ENCODE measurements around the gene LRCH2. TPM values are rescaled to one million over a fixed set of nuclear protein-coding genes. Genes with fewer than 3 reads are reported as not detected.

Gene LRCH2
- total RNA-seq, 1 donor from 2014 or later = not detected

DNA sequence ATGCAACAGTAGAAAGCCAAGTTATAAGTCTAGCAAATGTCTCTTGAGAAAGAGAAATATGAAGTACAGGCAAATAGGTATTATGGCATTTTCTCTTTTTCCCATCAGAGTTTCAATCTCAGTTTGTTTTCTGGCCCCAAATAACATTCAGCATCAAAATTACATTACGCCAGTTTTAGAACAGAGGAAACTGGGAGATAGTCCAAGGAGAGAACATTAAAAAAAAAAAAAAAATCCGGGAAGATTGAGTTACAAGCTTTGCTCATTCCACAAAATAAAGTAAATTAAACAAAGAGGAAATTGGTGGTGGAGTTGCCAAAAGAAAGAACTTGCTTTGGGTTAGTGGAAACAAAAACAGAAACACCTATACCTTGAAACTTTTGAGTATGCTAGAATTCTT, 166.1 kb downstream of the LRCH2 start:
- DNase-seq (ENCODE audit: low read depth) = no peak

DNA sequence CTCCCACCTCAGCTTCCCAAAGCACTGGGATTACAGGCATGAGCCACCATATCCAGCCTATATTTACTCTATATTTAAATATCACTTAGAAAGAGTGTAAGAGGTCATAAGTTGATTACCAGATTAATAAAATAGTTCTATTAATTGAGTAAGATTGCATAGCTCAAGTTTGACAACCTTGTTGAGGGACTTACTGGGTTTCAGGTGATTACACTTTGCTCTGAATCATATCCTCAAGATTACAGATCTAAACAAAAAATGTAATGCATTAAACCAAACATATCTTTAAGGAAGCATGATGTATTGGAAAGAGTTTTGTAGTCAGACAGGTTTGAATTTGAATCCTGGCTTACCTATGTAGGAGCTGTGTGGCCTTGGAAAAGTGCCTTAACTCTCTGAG, 168.6 kb downstream of the LRCH2 start:
- no peak for DNase-seq (ENCODE audit: low read depth)

Other genes starting within 250 kb of the LRCH2 start
- not detected in 2 replicates for gene IL13RA2, start 216.5 kb downstream of the LRCH2 start, total RNA-seq
- gene RBMXL3, start 44.7 kb downstream of the LRCH2 start, total RNA-seq = not detected in 2 replicates
- not detected in 2 replicates for gene LUZP4, start 55.6 kb upstream of the LRCH2 start, total RNA-seq

Measured in myocyte (in vitro differentiated cells).